Esophagus squamous epithelium (tissue), 4 donors: ENCODE measurements around the gene RASA1.

Experiments
- CTCF ChIP-seq, 6 experiments: fragments of 450-650 bp in 4 of 6; fragments of 200-600 bp in 2 of 6; sonication (generic) in 2 of 6; IDR thresholded peaks; one replicate each; pipeline ENCODE4 v1.5.1; 2016 to 2019; ENCODE audit warnings: antibody characterized with exemption in 6 of 6, mild to moderate bottlenecking in 4 of 6, moderate library complexity in 4 of 6
- POLR2A ChIP-seq, 4 donors: fragments of 450-650 bp; IDR thresholded peaks; one replicate each; pipeline ENCODE4 v1.6.1; 2017; ENCODE audit warnings: antibody characterized with exemption in 4 of 4, mild to moderate bottlenecking in 4 of 4, moderate library complexity in 3 of 4

- TF ChIP-seq CTCF (IDR thresholded peaks at IDR 0.05) (no peak), POLR2A (IDR thresholded peaks at IDR 0.05) (no peak)
Observed at GRCh38 chr5:87340716-87341115, 73.0 kb downstream of the RASA1 start.
